K562 (cell line): Measurements from ENCODE around the gene MEIG1. TPM values are rescaled to one million over a fixed set of nuclear protein-coding genes. Genes with fewer than 3 reads are reported as not detected.
"Not testable (repeated sequence)": the region's sequence is repeated elsewhere in the genome, so short reads cannot be mapped to it uniquely, and the experiment has no call there.

ENCODE experiments used
- ATAC-seq: fragments of 200-7000 bp; cut with Tn5 transposase; 3 replicates; pipeline ENCODE4 v1.9.1; 2020; ENCODE audit warnings: moderate library complexity
- BruUV-seq: library from RNA; stranded (reverse); fragments of 400-500 nt; replicated peaks from 2 replicates; lab custom pipeline; 2021; lab: Mats Ljungman, UMichigan
- CTCF ChIA-PET: fragments of 300-600 bp; formaldehyde crosslinking; extraction: SDS; loops from one replicate; lab custom pipeline; 2021; ENCODE audit warnings: low intra/inter-chr PET ratio; lab: Yijun Ruan, JAX
- POLR2A ChIA-PET: fragments of 300-600, 350-650 bp; sonication (Branson Sonifier 250); formaldehyde crosslinking; extraction: SDS; loops from one replicate; lab custom pipeline; 2021; ENCODE audit warnings: antibody characterized with exemption, inconsistent platforms; lab: Yijun Ruan, JAX
- DNase-seq, 4 experiments: peaks; one replicate each; pipeline versions ENCODE4 v3.0.0 to v3.0.0-alpha.2; 2011 to 2018; ENCODE audit warnings: low spot score in 3 of 4, mixed read lengths in 3 of 4; ENCODE audit errors: extremely low read depth in 1 of 4
- FAIRE-seq: peaks from 2 replicates; lab custom pipeline; 2011; peaks lifted over from hg19 to GRCh38; lab: Jason Lieb, UNC
- H2AFZ ChIP-seq: 2 replicates; pipeline ENCODE4 v1.6.0; 2011; ENCODE audit warnings: low read depth, low read length, control low read depth, inconsistent platforms
- H3K27ac ChIP-seq: fragments of 200-600 bp; 3 replicates; pipeline ENCODE4 v1.8.0; 2011; ENCODE audit warnings: low read depth, mild to moderate bottlenecking, control low read depth, inconsistent platforms, low read length, moderate library complexity, mixed read lengths; ENCODE audit errors: extremely low read depth
- H3K27me3 ChIP-seq, 2 experiments: fragments of 300-600 bp in 1 of 2; 2 replicates in 1 of 2; 3 replicates in 1 of 2; pipeline versions ENCODE4 v1.6.0 to v1.8.0; 2011; ENCODE audit warnings: inconsistent platforms in 2 of 2, low read length in 2 of 2, mild to moderate bottlenecking in 1 of 2, mixed read lengths in 1 of 2, moderate library complexity in 1 of 2; ENCODE audit not compliant: control insufficient read depth in 2 of 2, insufficient read depth in 2 of 2
- H3K36me3 ChIP-seq: fragments of 300-600 bp; 3 replicates; pipeline ENCODE4 v1.8.0; 2011; ENCODE audit warnings: mild to moderate bottlenecking, low read length, inconsistent platforms; ENCODE audit not compliant: control insufficient read depth, insufficient read depth
- H3K4me1 ChIP-seq, 2 experiments: fragments of 200-600 bp in 1 of 2; replicated peaks in 1 of 2; 2 replicates in 1 of 2; 3 replicates in 1 of 2; pipeline versions ENCODE4 v1.5.1 to v1.8.0; 2011; ENCODE audit warnings: inconsistent platforms in 2 of 2, low read length in 2 of 2, mild to moderate bottlenecking in 1 of 2, mixed read lengths in 1 of 2, moderate library complexity in 1 of 2; ENCODE audit not compliant: control insufficient read depth in 2 of 2, insufficient read depth in 2 of 2
- H3K4me2 ChIP-seq: 2 replicates; pipeline ENCODE4 v1.6.1; 2011; ENCODE audit warnings: low read length, control low read depth, inconsistent platforms, mixed read lengths; ENCODE audit not compliant: insufficient read depth
- H3K4me3 ChIP-seq: fragments of 200-600 bp; sonication (generic), shearing (Covaris generic); 2 replicates; pipeline ENCODE4 v1.5.1; 2016; ENCODE audit warnings: control low read depth, inconsistent platforms
- H3K79me2 ChIP-seq: fragments of 200-600 bp; 3 replicates; pipeline ENCODE4 v1.8.0; 2011; ENCODE audit warnings: low read length, inconsistent platforms; ENCODE audit not compliant: control insufficient read depth, insufficient read depth
- H3K9ac ChIP-seq, 2 experiments: 2 replicates each; pipeline versions ENCODE4 v1.6.0 to v1.6.1; 2011; ENCODE audit warnings: low read depth in 2 of 2, low read length in 2 of 2, control low read depth in 1 of 2, inconsistent platforms in 1 of 2, mild to moderate bottlenecking in 1 of 2, mixed read lengths in 1 of 2; ENCODE audit not compliant: insufficient read depth in 1 of 2
- H3K9me1 ChIP-seq: one replicate; pipeline ENCODE4 v1.6.0; 2011; ENCODE audit warnings: inconsistent platforms, mild to moderate bottlenecking, low read length, moderate library complexity; ENCODE audit not compliant: control insufficient read depth, insufficient read depth
- H3K9me3 ChIP-seq: replicated peaks from 2 replicates; pipeline ENCODE4 v1.5.1; 2011; ENCODE audit warnings: low read depth, low read length, inconsistent platforms; ENCODE audit not compliant: control insufficient read depth, insufficient read depth
- H4K20me1 ChIP-seq: replicated peaks from 2 replicates; pipeline ENCODE4 v1.6.1; 2011; ENCODE audit warnings: low read length, inconsistent platforms, mixed read lengths; ENCODE audit not compliant: control insufficient read depth, insufficient read depth
- NCOR1 ChIP-seq: fragments of 450-650 bp; IDR thresholded peaks from 2 replicates; pipeline ENCODE4 v1.6.1; 2016; ENCODE audit warnings: mild to moderate bottlenecking, moderate library complexity
- ZBTB33 ChIP-seq: sonication (generic); formaldehyde crosslinking; IDR thresholded peaks from 2 replicates; pipeline ENCODE4 v1.8.1; 2023; ENCODE audit warnings: mild to moderate bottlenecking, missing genetic modification reagents
- WGBS: fragments of 100-300 bp; shearing (Covaris generic); methylation state at CpG from one replicate; pipeline ENCODE4 v1.1.6; 2016; ENCODE audit warnings: low coverage, mixed read lengths; ENCODE audit not compliant: insufficient coverage; ENCODE audit errors: missing lambda C conversion rate; 5-methylcytosine and 5-hydroxymethylcytosine counted together
- in situ Hi-C: fragments of 300-500 bp; cut with MboI; formaldehyde crosslinking; loops from 4 replicates; pipeline ENCODE4 v1.15.0; 2018; ENCODE audit warnings: inconsistent platforms, mixed read lengths
- intact Hi-C: fragments of 100-400 bp; cut with micrococcal nuclease; formaldehyde crosslinking; loops from 2 replicates; pipeline ENCODE4 v1.14.2; 2022
- polyA plus RNA-seq, 8 experiments: library from polyadenylated mRNA; depleted of rRNA in 4 of 8; stranded (reverse) in 5 of 8; unstranded in 3 of 8; fragments of >200 nt; fragmentation: Nextera tagmentation in 2 of 8; fragmentation: Illumina TruSeq in 1 of 8; extraction: Ambion mirVana in 2 of 8; extraction: Trizol in 1 of 8; gene quantifications; 2 replicates each; pipeline versions ENCODE4 v1.2.1 to v1.2.3, GENCODE V29; 2011 to 2014; ENCODE audit warnings: inconsistent platforms in 1 of 8, missing spikeins in 1 of 8
- total RNA-seq, 7 experiments: library from RNA; depleted of rRNA in 6 of 7; stranded (reverse); fragments of >200 nt in 6 of 7; fragmentation: Illumina TruSeq in 2 of 7; extraction: Trizol in 2 of 7; gene quantifications; 2 replicates each; pipeline versions ENCODE4 v1.2.1 to v1.2.3, GENCODE V29; 2011 to 2021; ENCODE audit warnings: low replicate concordance in 1 of 7

MEIG1 gene
- total and polyA plus RNA-seq, 9 of the 15 experiments (the other 6 are each of a cell fraction or from before 2014, with no cell fraction given) = 0.19 to 1.7 (median 0.54) TPM; not detected in 3

GRCh38 chr10:14995964-14996565, 36.9 kb downstream of the MEIG1 start:
- FAIRE-seq = no peak
- Histone ChIP-seq H3K27me3 (peaks cover 0 to 2% of the 10 kb centered on the region in 2 experiments; a peak in 2 of 5 replicates), H3K9me3 (no peaks in the 10 kb centered on the region), H3K36me3 (no peaks in the 10 kb centered on the region), H3K9ac (no peak overlapping the region), H3K9me1 (no peaks in the 10 kb centered on the region), H3K4me1 (no peaks in the 10 kb centered on the region)
- no TSS peak for BruUV-seq
- TF ChIP-seq NCOR1 = no peak
- peak; percentile 34; the same call in 1 of the 2 replicates for TF ChIP-seq ZBTB33 (CRISPR knock-in tag)
- TF ChIP-seq, all 486 proteins: peak for 1
- in situ Hi-C loops (no loop called here), intact Hi-C loops (no loop called here)
- Histone ChIP-seq H3K4me2 (no peak overlapping the region), H3K4me3 (no peak overlapping the region), H3K27ac (no peak overlapping the region), H4K20me1 (no peaks in the 10 kb centered on the region), H3K79me2 (no peaks in the 10 kb centered on the region), H2AFZ (no peak overlapping the region)
- 62% methylated on average over 23 of the region's 50 CpGs for WGBS
- POLR2A ChIA-PET = no interaction called here
- CTCF ChIA-PET = no interaction called here
- DNase-seq (no peak), ATAC-seq (no peak)

GRCh38 chr10:15013530-15013929, 54.3 kb downstream of the MEIG1 start:
- H3K9me1 ChIP-seq, CTCF ChIA-PET, H3K27ac ChIP-seq, H3K9ac ChIP-seq, POLR2A ChIA-PET, H2AFZ ChIP-seq, H3K4me2 ChIP-seq, H4K20me1 ChIP-seq, DNase-seq, H3K4me1 ChIP-seq, H3K36me3 ChIP-seq, H3K4me3 ChIP-seq, BruUV-seq, intact Hi-C loops, ATAC-seq, H3K79me2 ChIP-seq, FAIRE-seq, H3K9me3 ChIP-seq, in situ Hi-C loops: not testable (repeated sequence)
- 11% methylated on average over 5 of the region's 5 CpGs for WGBS
- peaks cover 8 to 13% of the 10 kb centered on the region in 2 experiments for H3K27me3 ChIP-seq
